ACC112 (cell line): Measurements from ENCODE around the gene MPP7.
"Not testable (repeated sequence)": the region's sequence is repeated elsewhere in the genome, so short reads cannot be mapped to it uniquely, and the experiment has no call there.

Experiments
- H2AFZ ChIP-seq: fragments of 200-600 bp; sonication (generic); one replicate; pipeline ENCODE4 v1.6.0; 2017; ENCODE audit warnings: antibody characterized with exemption, low read length; ENCODE audit not compliant: unreplicated experiment
- H3K27ac ChIP-seq: fragments of 200-600 bp; sonication (generic); 2 replicates; pipeline ENCODE4 v1.5.1; 2014; ENCODE audit warnings: low read depth, mild to moderate bottlenecking, antibody characterized with exemption, low read length, moderate library complexity
- H3K27me3 ChIP-seq: fragments of 200-600 bp; sonication (generic); 2 replicates; pipeline ENCODE4 v1.6.1; 2014; ENCODE audit warnings: mild to moderate bottlenecking, antibody characterized with exemption, low read length, moderate library complexity, mixed read lengths; ENCODE audit not compliant: insufficient read depth
- H3K36me3 ChIP-seq: fragments of 200-600 bp; sonication (generic); 2 replicates; pipeline ENCODE4 v1.6.1; 2016; ENCODE audit warnings: mild to moderate bottlenecking, antibody characterized with exemption, low read length, moderate library complexity, mixed read lengths; ENCODE audit not compliant: insufficient read depth
- H3K4me1 ChIP-seq: fragments of 200-600 bp; sonication (generic); one replicate; pipeline ENCODE4 v1.6.1; 2016; ENCODE audit warnings: low read length, mixed read lengths; ENCODE audit not compliant: insufficient read depth, unreplicated experiment, control insufficient read depth
- H3K4me3 ChIP-seq: fragments of 200-600 bp; sonication (generic); 2 replicates; pipeline ENCODE4 v1.5.1; 2014; ENCODE audit warnings: mild to moderate bottlenecking, low read depth, low read length
- H3K79me2 ChIP-seq: fragments of 200-600 bp; sonication (generic); one replicate; pipeline ENCODE4 v1.6.0; 2016; ENCODE audit warnings: low read length; ENCODE audit not compliant: control insufficient read depth, unreplicated experiment, insufficient read depth

The MPP7 gene

DNA sequence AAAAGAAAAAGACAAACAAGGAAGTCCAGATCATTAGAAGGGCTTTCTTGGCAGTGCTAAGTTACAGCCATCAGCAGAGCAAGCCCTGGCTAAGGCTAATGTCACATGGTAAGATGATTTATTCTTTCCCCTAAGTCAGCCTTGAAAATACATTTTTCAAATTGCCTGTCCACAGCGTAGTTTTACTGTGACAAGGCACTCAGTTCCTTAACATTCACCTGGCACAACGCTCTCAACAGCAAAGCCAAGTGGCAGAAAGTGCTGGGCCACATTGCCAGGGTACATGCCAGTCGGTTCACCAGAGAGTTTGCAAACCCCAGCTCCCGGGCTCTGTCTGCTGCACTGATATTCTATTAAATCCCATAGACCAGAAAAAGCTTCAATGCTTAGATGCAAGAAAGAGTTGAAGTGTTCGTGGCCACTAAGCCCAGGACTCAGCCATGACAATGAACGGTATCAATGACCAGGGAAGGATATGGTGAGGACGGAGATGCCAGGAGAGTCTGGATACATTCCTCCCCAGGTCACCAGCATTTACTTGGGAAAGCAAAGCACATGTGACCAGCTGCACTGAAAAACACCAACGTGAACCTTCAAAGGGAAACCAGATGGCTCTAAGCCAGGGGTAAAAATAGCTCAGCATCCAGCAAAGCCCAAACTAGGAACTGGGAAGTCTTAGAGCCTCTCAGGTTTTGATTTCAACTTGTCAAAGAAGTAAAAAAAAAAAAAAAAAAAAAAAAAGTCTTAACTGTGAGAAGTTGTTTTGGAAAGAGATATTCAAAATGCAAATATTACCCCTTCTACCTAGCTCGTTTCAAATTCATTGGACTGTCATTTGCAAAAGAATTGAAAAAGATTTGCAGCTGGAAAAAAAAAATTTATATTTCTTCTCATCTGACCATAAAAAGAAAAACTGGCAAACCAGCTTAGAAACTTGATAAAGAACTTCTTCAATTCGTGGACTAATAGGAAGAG lies 23.9 kb upstream of the MPP7 start:
- Histone ChIP-seq H3K27ac (no peak overlapping the region), H3K36me3 (no peaks in the 10 kb centered on the region), H3K79me2 (no peaks in the 10 kb centered on the region), H3K4me3 (no peak overlapping the region), H3K4me1 (peaks cover 15% of the 10 kb centered on the region), H3K27me3 (no peaks in the 10 kb centered on the region; the same call in 1 of the 2 replicates), H2AFZ (no peak overlapping the region)

DNA sequence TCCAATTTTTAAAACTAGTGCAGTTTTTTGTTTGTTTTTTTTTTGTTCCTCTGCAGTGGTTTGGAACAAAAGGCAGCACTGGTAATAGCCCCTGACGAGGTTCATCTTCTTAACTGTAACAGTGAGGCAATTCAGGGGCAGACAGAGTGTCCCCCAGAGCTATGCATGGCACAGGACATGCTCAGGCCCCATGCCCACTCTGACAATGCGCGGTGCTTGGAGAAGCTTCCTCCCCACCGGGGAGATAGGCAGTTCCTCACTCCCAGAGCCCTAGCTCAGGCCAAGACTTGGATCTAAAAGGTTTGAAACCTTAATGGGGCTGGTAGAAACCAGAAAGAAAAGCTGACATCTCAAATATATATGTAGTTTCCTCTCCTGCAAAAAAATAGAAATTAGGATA lies 17.9 kb upstream of the MPP7 start:
- Histone ChIP-seq H3K4me1 (no peaks in the 10 kb centered on the region), H3K79me2 (no peaks in the 10 kb centered on the region), H3K27ac (no peak overlapping the region), H3K4me3 (no peak overlapping the region), H3K27me3 (peaks cover 21% of the 10 kb centered on the region), H3K36me3 (no peaks in the 10 kb centered on the region), H2AFZ (no peak overlapping the region)

- H3K36me3 ChIP-seq: no peaks in the 10 kb centered on the region
- peaks cover 25% of the 10 kb centered on the region for H3K27me3 ChIP-seq
- no peaks in the 10 kb centered on the region for H3K4me1 ChIP-seq
- no peak overlapping the region for H3K27ac ChIP-seq
- no peak overlapping the region for H3K4me3 ChIP-seq
- no peak overlapping the region for H2AFZ ChIP-seq
- no peaks in the 10 kb centered on the region for H3K79me2 ChIP-seq
Measured at GRCh38 chr10:28320090-28320489, 17.2 kb upstream of the MPP7 start.

DNA sequence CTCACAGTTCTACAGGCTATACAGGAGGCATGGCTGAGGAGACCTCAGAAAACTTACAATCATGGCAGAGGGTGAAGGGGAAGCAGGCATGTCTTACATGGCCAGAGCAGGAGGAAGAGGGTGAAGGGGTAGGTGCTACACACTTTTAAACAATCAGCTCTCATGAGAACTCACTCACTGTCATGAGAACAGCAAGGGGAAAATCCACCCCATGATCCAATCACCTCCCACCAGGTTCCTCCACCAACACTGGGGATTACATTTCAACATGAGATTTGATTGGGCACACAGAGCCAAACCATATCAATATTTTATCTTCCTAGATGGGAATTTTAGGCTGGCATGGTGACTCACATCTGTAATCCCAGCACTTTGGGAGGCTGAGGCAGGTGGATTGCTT lies 16.2 kb upstream of the MPP7 start:
- not testable (repeated sequence) for H3K36me3 ChIP-seq, H3K27ac ChIP-seq, H3K4me1 ChIP-seq, H2AFZ ChIP-seq, H3K4me3 ChIP-seq, H3K79me2 ChIP-seq
- peaks cover 28% of the 10 kb centered on the region for H3K27me3 ChIP-seq

- Histone ChIP-seq H3K79me2 (no peaks in the 10 kb centered on the region), H3K4me1 (no peaks in the 10 kb centered on the region), H3K36me3 (no peaks in the 10 kb centered on the region), H3K27me3 (peaks cover 28% of the 10 kb centered on the region), H3K4me3 (no peak overlapping the region), H2AFZ (no peak overlapping the region), H3K27ac (no peak overlapping the region)
Measured at GRCh38 chr10:28318626-28319025, 15.8 kb upstream of the MPP7 start.

- H3K27me3 ChIP-seq: peaks cover 28% of the 10 kb centered on the region
- H3K27ac ChIP-seq: no peak overlapping the region
- no peak overlapping the region for H2AFZ ChIP-seq
- no peaks in the 10 kb centered on the region for H3K4me1 ChIP-seq
- no peaks in the 10 kb centered on the region for H3K36me3 ChIP-seq
- H3K4me3 ChIP-seq: no peak overlapping the region
- H3K79me2 ChIP-seq: no peaks in the 10 kb centered on the region
Measured at GRCh38 chr10:28317760-28318159, 14.9 kb upstream of the MPP7 start.

- Histone ChIP-seq H3K79me2 (no peaks in the 10 kb centered on the region), H3K27me3 (peaks cover 35% of the 10 kb centered on the region), H2AFZ (no peak overlapping the region), H3K27ac (no peak overlapping the region), H3K4me1 (no peaks in the 10 kb centered on the region), H3K4me3 (no peak overlapping the region), H3K36me3 (no peaks in the 10 kb centered on the region)
Measured at GRCh38 chr10:28316696-28317095, 13.8 kb upstream of the MPP7 start.

GRCh38 chr10:28315140-28315539 lies 12.3 kb upstream of the MPP7 start:
- H3K27ac ChIP-seq: no peak overlapping the region
- no peak overlapping the region for H3K4me3 ChIP-seq
- no peaks in the 10 kb centered on the region for H3K4me1 ChIP-seq
- H2AFZ ChIP-seq: no peak overlapping the region
- no peaks in the 10 kb centered on the region for H3K79me2 ChIP-seq
- H3K27me3 ChIP-seq: peaks cover 49% of the 10 kb centered on the region
- H3K36me3 ChIP-seq: no peaks in the 10 kb centered on the region

- no peaks in the 10 kb centered on the region for H3K36me3 ChIP-seq
- H3K27ac ChIP-seq: no peak overlapping the region
- no peak overlapping the region for H3K4me3 ChIP-seq
- H3K79me2 ChIP-seq: no peaks in the 10 kb centered on the region
- peaks cover 52% of the 10 kb centered on the region for H3K27me3 ChIP-seq
- no peaks in the 10 kb centered on the region for H3K4me1 ChIP-seq
- H2AFZ ChIP-seq: no peak overlapping the region
Measured at GRCh38 chr10:28314211-28314610, 11.3 kb upstream of the MPP7 start.

- no peak overlapping the region for H3K4me3 ChIP-seq
- H2AFZ ChIP-seq: no peak overlapping the region
- no peaks in the 10 kb centered on the region for H3K36me3 ChIP-seq
- H3K79me2 ChIP-seq: no peaks in the 10 kb centered on the region
- H3K4me1 ChIP-seq: no peaks in the 10 kb centered on the region
- H3K27ac ChIP-seq: no peak overlapping the region
- H3K27me3 ChIP-seq: peaks cover 53% of the 10 kb centered on the region
Measured at GRCh38 chr10:28312572-28312971, 9.7 kb upstream of the MPP7 start.

- Histone ChIP-seq H3K27me3 (peaks cover 66% of the 10 kb centered on the region), H3K4me1 (no peaks in the 10 kb centered on the region), H3K4me3 (no peak overlapping the region), H3K36me3 (no peaks in the 10 kb centered on the region), H2AFZ (no peak overlapping the region), H3K27ac (no peak overlapping the region), H3K79me2 (no peaks in the 10 kb centered on the region)
Measured at GRCh38 chr10:28311104-28311503, 8.2 kb upstream of the MPP7 start.
